Neural progenitor cell (in vitro differentiated cells): ENCODE measurements around the gene BEST3.
A peak's percentile ranks its signal among the peaks of the same experiment; 100 is the strongest.

ENCODE experiments used
- EZH2 ChIP-seq: fragments of 200-600 bp; sonication (generic); IDR thresholded peaks from 2 replicates; pipeline ENCODE4 v1.6.1; 2017; ENCODE audit warnings: antibody characterized with exemption, mild to moderate bottlenecking, moderate library complexity
- TF ChIP-seq, protein P1 (sequence below): fragments of 200-600 bp; sonication (generic); IDR thresholded peaks from 2 replicates; pipeline ENCODE4 v1.5.1; 2017; ENCODE audit warnings: antibody characterized with exemption, mild to moderate bottlenecking

GRCh38 chr12:69708649-69709048 is 9.5 kb upstream of the BEST3 start:
- TF ChIP-seq EZH2 = no peak
- TF ChIP-seq, protein P1, sequence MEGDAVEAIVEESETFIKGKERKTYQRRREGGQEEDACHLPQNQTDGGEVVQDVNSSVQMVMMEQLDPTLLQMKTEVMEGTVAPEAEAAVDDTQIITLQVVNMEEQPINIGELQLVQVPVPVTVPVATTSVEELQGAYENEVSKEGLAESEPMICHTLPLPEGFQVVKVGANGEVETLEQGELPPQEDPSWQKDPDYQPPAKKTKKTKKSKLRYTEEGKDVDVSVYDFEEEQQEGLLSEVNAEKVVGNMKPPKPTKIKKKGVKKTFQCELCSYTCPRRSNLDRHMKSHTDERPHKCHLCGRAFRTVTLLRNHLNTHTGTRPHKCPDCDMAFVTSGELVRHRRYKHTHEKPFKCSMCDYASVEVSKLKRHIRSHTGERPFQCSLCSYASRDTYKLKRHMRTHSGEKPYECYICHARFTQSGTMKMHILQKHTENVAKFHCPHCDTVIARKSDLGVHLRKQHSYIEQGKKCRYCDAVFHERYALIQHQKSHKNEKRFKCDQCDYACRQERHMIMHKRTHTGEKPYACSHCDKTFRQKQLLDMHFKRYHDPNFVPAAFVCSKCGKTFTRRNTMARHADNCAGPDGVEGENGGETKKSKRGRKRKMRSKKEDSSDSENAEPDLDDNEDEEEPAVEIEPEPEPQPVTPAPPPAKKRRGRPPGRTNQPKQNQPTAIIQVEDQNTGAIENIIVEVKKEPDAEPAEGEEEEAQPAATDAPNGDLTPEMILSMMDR = peak; percentile 22
